IMR-90 (cell line): ENCODE results near the gene RANBP3.

ENCODE experiments used
- CEBPB ChIP-seq: IDR thresholded peaks from 2 replicates; pipeline ENCODE4 v1.6.1; 2012; ENCODE audit warnings: low read depth, low read length, improper control_type of control experiment
- CHD1 ChIP-seq: IDR thresholded peaks from 2 replicates; pipeline ENCODE4 v1.6.1; 2012; ENCODE audit warnings: low read depth, low read length, improper control_type of control experiment
- MAFK ChIP-seq: IDR thresholded peaks from 2 replicates; pipeline ENCODE4 v1.6.1; 2012; ENCODE audit warnings: low read depth, low read length, improper control_type of control experiment
- MAZ ChIP-seq: IDR thresholded peaks from 2 replicates; pipeline ENCODE4 v1.6.1; 2012; ENCODE audit warnings: low read depth, mild to moderate bottlenecking, low read length, improper control_type of control experiment, moderate library complexity, borderline replicate concordance
- MXI1 ChIP-seq: IDR thresholded peaks from 2 replicates; pipeline ENCODE4 v1.6.1; 2012; ENCODE audit warnings: low read depth, mild to moderate bottlenecking, low read length, moderate library complexity, borderline replicate concordance
- POLR2A ChIP-seq: IDR thresholded peaks from 2 replicates; pipeline ENCODE4 v1.6.1; 2012; ENCODE audit warnings: mild to moderate bottlenecking, low read depth, low read length
- RAD21 ChIP-seq: IDR thresholded peaks from 2 replicates; pipeline ENCODE4 v1.6.1; 2012; ENCODE audit warnings: low read length, improper control_type of control experiment
- RCOR1 ChIP-seq: IDR thresholded peaks from 2 replicates; pipeline ENCODE4 v1.6.1; 2012; ENCODE audit warnings: mild to moderate bottlenecking, low read length, improper control_type of control experiment; ENCODE audit not compliant: insufficient replicate concordance
- RFX5 ChIP-seq: IDR thresholded peaks from 2 replicates; pipeline ENCODE4 v1.8.0; 2012; ENCODE audit warnings: low read depth, mild to moderate bottlenecking, low read length, moderate library complexity
- SMC3 ChIP-seq: fragments of 150-350 bp; IDR thresholded peaks from 2 replicates; pipeline ENCODE4 v1.6.1; 2016; ENCODE audit warnings: low read depth, mild to moderate bottlenecking, antibody characterized with exemption, low read length, moderate library complexity
- TF ChIP-seq, protein P1 (sequence below): conservative IDR thresholded peaks from 2 replicates; pipeline ENCODE4 v1.5.1; 2012; ENCODE audit warnings: mild to moderate bottlenecking, low read depth, low read length, improper control_type of control experiment
- TF ChIP-seq, protein P2 (sequence below): fragments of 150-350 bp; IDR thresholded peaks from 2 replicates; pipeline ENCODE4 v1.6.1; 2017; ENCODE audit warnings: mild to moderate bottlenecking, antibody characterized with exemption, low read length, low read depth
- TF ChIP-seq, protein P3 (sequence below): fragments of 150-350 bp; IDR thresholded peaks from 2 replicates; pipeline ENCODE4 v1.6.1; 2016; ENCODE audit warnings: low read depth, mild to moderate bottlenecking, low read length, moderate library complexity, borderline replicate concordance

DNA sequence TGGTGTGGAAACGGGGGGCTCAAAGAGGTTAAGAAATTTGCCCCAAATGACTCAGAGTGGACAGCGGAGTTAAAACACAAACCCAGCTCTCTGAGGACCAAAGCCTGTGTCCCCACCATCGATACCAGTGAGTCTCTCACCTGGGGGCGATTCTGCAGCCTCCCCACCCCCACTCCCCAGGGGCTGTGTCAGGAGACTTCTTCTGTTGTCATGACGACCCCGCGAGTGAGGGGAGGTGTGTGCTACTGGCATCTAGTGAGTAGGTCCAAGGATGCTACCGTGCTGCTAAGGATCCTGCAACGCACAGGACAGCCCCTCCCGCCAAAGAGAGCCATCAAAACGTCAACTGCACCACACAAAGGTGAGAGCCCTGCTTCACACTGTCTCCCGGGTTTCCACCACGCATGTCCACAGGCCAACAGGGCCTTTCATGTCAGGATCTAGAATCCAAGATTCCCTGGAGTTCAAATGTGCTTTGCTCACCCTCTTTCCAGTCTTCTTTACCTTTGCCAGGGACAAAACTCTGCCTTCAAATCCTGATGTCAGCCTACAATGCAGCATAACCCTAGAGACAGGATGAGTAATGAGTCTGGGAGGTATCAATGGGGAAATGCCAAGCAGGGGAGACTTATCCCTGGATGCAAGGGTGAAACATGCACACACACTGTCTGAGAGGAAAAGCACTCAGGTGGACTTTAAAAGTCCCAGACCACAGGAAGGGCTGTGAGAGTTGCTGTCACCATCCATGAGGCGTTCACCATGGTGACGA, 3.9 kb downstream of the RANBP3 start:
- no peak for TF ChIP-seq POLR2A
- no peak for TF ChIP-seq MXI1
- TF ChIP-seq, protein P1, sequence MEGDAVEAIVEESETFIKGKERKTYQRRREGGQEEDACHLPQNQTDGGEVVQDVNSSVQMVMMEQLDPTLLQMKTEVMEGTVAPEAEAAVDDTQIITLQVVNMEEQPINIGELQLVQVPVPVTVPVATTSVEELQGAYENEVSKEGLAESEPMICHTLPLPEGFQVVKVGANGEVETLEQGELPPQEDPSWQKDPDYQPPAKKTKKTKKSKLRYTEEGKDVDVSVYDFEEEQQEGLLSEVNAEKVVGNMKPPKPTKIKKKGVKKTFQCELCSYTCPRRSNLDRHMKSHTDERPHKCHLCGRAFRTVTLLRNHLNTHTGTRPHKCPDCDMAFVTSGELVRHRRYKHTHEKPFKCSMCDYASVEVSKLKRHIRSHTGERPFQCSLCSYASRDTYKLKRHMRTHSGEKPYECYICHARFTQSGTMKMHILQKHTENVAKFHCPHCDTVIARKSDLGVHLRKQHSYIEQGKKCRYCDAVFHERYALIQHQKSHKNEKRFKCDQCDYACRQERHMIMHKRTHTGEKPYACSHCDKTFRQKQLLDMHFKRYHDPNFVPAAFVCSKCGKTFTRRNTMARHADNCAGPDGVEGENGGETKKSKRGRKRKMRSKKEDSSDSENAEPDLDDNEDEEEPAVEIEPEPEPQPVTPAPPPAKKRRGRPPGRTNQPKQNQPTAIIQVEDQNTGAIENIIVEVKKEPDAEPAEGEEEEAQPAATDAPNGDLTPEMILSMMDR, result no peak
- TF ChIP-seq, protein P2, sequence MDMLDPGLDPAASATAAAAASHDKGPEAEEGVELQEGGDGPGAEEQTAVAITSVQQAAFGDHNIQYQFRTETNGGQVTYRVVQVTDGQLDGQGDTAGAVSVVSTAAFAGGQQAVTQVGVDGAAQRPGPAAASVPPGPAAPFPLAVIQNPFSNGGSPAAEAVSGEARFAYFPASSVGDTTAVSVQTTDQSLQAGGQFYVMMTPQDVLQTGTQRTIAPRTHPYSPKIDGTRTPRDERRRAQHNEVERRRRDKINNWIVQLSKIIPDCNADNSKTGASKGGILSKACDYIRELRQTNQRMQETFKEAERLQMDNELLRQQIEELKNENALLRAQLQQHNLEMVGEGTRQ, result no peak
- TF ChIP-seq MAZ, result no peak
- no peak for TF ChIP-seq MAFK
- no peak for TF ChIP-seq SMC3
- TF ChIP-seq RCOR1, result no peak
- no peak for TF ChIP-seq CHD1
- no peak for TF ChIP-seq RAD21
- TF ChIP-seq, protein P3, sequence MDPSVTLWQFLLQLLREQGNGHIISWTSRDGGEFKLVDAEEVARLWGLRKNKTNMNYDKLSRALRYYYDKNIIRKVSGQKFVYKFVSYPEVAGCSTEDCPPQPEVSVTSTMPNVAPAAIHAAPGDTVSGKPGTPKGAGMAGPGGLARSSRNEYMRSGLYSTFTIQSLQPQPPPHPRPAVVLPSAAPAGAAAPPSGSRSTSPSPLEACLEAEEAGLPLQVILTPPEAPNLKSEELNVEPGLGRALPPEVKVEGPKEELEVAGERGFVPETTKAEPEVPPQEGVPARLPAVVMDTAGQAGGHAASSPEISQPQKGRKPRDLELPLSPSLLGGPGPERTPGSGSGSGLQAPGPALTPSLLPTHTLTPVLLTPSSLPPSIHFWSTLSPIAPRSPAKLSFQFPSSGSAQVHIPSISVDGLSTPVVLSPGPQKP, result no peak
- no peak for TF ChIP-seq RFX5
- no peak for TF ChIP-seq CEBPB
